GM23338 (cell line): ENCODE measurements around the gene RNF212B.

Source experiments
- CREB1 ChIP-seq: fragments of 250-450 bp; sonication (Bioruptor Pico); IDR thresholded peaks from 2 replicates; pipeline ENCODE4 v1.5.0; 2020; ENCODE audit warnings: low read depth, mild to moderate bottlenecking, moderate library complexity
- EZH2 ChIP-seq: fragments of 200-600 bp; sonication (generic); IDR thresholded peaks from one replicate; pipeline ENCODE4 v1.8.0; 2017; ENCODE audit warnings: antibody characterized with exemption, mild to moderate bottlenecking, low read depth; ENCODE audit not compliant: unreplicated experiment
- EZH2phosphoT487 ChIP-seq: fragments of 200-600 bp; sonication (generic); IDR thresholded peaks from one replicate; pipeline ENCODE4 v1.8.1; 2018; ENCODE audit warnings: antibody characterized with exemption; ENCODE audit not compliant: unreplicated experiment
- JUNB ChIP-seq: IDR thresholded peaks from one replicate; pipeline ENCODE4 v1.6.1; 2016; ENCODE audit warnings: antibody characterized with exemption; ENCODE audit not compliant: unreplicated experiment
- NANOG ChIP-seq: IDR thresholded peaks from 2 replicates; pipeline ENCODE4 v1.6.1; 2016; ENCODE audit warnings: antibody characterized with exemption, borderline replicate concordance
- POLR2AphosphoS5 ChIP-seq: IDR thresholded peaks from 2 replicates; pipeline ENCODE4 v1.6.1; 2016; ENCODE audit warnings: antibody characterized with exemption, low read depth
- STAT1 ChIP-seq: IDR thresholded peaks from one replicate; pipeline ENCODE4 v1.6.1; 2016; ENCODE audit warnings: antibody characterized with exemption; ENCODE audit not compliant: unreplicated experiment
- ZNF114 ChIP-seq: fragments of 250-450 bp; sonication (Bioruptor Pico); IDR thresholded peaks from 2 replicates; pipeline ENCODE4 v1.5.0; 2020; ENCODE audit warnings: mild to moderate bottlenecking, moderate library complexity
- ZNF331 ChIP-seq: fragments of 250-450 bp; sonication (Bioruptor Pico); IDR thresholded peaks from 2 replicates; pipeline ENCODE4 v1.5.0; 2020; ENCODE audit warnings: low read depth, mild to moderate bottlenecking, moderate library complexity
- TF ChIP-seq, protein P1 (sequence below), 2 experiments: fragments of 200-600 bp in 1 of 2; sonication (generic) in 1 of 2; conservative IDR thresholded peaks; 2 replicates each; pipeline versions ENCODE4 v1.5.1 to v1.6.1; 2016 to 2017; ENCODE audit warnings: antibody characterized with exemption in 2 of 2, low read depth in 2 of 2, mild to moderate bottlenecking in 2 of 2, moderate library complexity in 1 of 2
- TF ChIP-seq, protein P2 (sequence below): IDR thresholded peaks from one replicate; pipeline ENCODE4 v1.6.1; 2018; ENCODE audit warnings: antibody characterized with exemption; ENCODE audit not compliant: unreplicated experiment
- TF ChIP-seq, protein P3 (sequence below): fragments of 250-450 bp; sonication (Bioruptor Pico); IDR thresholded peaks from 2 replicates; pipeline ENCODE4 v1.5.0; 2020; ENCODE audit warnings: mild to moderate bottlenecking, moderate library complexity
- TF ChIP-seq, protein P4 (sequence below): IDR thresholded peaks from 2 replicates; pipeline ENCODE4 v1.6.1; 2016; ENCODE audit warnings: antibody characterized with exemption

DNA sequence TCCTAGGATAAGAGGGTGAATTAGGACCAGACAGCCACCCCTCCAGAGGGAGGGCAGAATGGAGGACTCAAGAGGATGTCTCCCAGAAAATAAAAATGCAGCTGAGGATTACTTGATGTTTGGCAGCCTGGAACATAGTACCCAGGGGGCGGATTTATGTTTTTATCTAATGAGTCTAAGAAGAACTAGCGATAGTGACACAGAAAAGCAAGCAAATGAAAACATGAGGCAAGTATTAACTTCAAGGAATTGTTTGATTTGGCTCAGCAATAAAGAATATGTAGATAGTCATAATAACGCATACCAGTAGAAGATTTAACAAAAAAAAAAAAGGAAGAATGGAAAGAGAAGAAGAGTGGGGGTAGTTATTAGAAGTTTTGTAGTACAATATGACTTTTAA, 44.3 kb upstream of the RNF212B start:
- TF ChIP-seq, protein P1, sequence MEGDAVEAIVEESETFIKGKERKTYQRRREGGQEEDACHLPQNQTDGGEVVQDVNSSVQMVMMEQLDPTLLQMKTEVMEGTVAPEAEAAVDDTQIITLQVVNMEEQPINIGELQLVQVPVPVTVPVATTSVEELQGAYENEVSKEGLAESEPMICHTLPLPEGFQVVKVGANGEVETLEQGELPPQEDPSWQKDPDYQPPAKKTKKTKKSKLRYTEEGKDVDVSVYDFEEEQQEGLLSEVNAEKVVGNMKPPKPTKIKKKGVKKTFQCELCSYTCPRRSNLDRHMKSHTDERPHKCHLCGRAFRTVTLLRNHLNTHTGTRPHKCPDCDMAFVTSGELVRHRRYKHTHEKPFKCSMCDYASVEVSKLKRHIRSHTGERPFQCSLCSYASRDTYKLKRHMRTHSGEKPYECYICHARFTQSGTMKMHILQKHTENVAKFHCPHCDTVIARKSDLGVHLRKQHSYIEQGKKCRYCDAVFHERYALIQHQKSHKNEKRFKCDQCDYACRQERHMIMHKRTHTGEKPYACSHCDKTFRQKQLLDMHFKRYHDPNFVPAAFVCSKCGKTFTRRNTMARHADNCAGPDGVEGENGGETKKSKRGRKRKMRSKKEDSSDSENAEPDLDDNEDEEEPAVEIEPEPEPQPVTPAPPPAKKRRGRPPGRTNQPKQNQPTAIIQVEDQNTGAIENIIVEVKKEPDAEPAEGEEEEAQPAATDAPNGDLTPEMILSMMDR (conservative IDR thresholded peaks at IDR 0.05; ENCODE audit: low read depth in 2 of 2): no peak
- TF ChIP-seq EZH2phosphoT487 (no peak), CREB1 (no peak), JUNB (no peak), EZH2 (no peak), POLR2AphosphoS5 (no peak), NANOG (no peak), ZNF331 (CRISPR knock-in tag) (no peak), STAT1 (no peak), ZNF114 (no peak)
- TF ChIP-seq, protein P2, sequence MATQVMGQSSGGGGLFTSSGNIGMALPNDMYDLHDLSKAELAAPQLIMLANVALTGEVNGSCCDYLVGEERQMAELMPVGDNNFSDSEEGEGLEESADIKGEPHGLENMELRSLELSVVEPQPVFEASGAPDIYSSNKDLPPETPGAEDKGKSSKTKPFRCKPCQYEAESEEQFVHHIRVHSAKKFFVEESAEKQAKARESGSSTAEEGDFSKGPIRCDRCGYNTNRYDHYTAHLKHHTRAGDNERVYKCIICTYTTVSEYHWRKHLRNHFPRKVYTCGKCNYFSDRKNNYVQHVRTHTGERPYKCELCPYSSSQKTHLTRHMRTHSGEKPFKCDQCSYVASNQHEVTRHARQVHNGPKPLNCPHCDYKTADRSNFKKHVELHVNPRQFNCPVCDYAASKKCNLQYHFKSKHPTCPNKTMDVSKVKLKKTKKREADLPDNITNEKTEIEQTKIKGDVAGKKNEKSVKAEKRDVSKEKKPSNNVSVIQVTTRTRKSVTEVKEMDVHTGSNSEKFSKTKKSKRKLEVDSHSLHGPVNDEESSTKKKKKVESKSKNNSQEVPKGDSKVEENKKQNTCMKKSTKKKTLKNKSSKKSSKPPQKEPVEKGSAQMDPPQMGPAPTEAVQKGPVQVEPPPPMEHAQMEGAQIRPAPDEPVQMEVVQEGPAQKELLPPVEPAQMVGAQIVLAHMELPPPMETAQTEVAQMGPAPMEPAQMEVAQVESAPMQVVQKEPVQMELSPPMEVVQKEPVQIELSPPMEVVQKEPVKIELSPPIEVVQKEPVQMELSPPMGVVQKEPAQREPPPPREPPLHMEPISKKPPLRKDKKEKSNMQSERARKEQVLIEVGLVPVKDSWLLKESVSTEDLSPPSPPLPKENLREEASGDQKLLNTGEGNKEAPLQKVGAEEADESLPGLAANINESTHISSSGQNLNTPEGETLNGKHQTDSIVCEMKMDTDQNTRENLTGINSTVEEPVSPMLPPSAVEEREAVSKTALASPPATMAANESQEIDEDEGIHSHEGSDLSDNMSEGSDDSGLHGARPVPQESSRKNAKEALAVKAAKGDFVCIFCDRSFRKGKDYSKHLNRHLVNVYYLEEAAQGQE: no peak
- TF ChIP-seq, protein P3, sequence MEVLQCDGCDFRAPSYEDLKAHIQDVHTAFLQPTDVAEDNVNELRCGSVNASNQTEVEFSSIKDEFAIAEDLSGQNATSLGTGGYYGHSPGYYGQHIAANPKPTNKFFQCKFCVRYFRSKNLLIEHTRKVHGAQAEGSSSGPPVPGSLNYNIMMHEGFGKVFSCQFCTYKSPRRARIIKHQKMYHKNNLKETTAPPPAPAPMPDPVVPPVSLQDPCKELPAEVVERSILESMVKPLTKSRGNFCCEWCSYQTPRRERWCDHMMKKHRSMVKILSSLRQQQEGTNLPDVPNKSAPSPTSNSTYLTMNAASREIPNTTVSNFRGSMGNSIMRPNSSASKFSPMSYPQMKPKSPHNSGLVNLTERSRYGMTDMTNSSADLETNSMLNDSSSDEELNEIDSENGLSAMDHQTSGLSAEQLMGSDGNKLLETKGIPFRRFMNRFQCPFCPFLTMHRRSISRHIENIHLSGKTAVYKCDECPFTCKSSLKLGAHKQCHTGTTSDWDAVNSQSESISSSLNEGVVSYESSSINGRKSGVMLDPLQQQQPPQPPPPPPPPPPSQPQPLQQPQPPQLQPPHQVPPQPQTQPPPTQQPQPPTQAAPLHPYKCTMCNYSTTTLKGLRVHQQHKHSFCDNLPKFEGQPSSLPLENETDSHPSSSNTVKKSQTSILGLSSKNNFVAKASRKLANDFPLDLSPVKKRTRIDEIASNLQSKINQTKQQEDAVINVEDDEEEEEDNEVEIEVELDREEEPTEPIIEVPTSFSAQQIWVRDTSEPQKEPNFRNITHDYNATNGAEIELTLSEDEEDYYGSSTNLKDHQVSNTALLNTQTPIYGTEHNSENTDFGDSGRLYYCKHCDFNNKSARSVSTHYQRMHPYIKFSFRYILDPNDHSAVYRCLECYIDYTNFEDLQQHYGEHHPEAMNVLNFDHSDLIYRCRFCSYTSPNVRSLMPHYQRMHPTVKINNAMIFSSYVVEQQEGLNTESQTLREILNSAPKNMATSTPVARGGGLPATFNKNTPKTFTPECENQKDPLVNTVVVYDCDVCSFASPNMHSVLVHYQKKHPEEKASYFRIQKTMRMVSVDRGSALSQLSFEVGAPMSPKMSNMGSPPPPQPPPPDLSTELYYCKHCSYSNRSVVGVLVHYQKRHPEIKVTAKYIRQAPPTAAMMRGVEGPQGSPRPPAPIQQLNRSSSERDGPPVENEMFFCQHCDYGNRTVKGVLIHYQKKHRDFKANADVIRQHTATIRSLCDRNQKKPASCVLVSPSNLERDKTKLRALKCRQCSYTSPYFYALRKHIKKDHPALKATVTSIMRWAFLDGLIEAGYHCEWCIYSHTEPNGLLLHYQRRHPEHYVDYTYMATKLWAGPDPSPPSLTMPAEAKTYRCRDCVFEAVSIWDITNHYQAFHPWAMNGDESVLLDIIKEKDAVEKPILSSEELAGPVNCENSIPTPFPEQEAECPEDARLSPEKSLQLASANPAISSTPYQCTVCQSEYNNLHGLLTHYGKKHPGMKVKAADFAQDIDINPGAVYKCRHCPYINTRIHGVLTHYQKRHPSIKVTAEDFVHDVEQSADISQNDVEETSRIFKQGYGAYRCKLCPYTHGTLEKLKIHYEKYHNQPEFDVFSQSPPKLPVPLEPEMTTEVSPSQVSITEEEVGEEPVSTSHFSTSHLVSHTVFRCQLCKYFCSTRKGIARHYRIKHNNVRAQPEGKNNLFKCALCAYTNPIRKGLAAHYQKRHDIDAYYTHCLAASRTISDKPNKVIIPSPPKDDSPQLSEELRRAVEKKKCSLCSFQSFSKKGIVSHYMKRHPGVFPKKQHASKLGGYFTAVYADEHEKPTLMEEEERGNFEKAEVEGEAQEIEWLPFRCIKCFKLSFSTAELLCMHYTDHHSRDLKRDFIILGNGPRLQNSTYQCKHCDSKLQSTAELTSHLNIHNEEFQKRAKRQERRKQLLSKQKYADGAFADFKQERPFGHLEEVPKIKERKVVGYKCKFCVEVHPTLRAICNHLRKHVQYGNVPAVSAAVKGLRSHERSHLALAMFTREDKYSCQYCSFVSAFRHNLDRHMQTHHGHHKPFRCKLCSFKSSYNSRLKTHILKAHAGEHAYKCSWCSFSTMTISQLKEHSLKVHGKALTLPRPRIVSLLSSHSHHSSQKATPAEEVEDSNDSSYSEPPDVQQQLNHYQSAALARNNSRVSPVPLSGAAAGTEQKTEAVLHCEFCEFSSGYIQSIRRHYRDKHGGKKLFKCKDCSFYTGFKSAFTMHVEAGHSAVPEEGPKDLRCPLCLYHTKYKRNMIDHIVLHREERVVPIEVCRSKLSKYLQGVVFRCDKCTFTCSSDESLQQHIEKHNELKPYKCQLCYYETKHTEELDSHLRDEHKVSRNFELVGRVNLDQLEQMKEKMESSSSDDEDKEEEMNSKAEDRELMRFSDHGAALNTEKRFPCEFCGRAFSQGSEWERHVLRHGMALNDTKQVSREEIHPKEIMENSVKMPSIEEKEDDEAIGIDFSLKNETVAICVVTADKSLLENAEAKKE (CRISPR knock-in tag): no peak
- TF ChIP-seq, protein P4, sequence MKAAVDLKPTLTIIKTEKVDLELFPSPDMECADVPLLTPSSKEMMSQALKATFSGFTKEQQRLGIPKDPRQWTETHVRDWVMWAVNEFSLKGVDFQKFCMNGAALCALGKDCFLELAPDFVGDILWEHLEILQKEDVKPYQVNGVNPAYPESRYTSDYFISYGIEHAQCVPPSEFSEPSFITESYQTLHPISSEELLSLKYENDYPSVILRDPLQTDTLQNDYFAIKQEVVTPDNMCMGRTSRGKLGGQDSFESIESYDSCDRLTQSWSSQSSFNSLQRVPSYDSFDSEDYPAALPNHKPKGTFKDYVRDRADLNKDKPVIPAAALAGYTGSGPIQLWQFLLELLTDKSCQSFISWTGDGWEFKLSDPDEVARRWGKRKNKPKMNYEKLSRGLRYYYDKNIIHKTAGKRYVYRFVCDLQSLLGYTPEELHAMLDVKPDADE: no peak
